H9 (cell line): ENCODE measurements around the gene FERMT2. TPM values are rescaled to one million over a fixed set of nuclear protein-coding genes. Genes with fewer than 3 reads are reported as not detected.
A peak's percentile ranks its signal among the peaks of the same experiment; 100 is the strongest.

Experiments
- DNase-seq: peaks from one replicate; pipeline ENCODE4 v3.0.0-alpha.2; 2017
- H2AFZ ChIP-seq: one replicate; pipeline ENCODE4 v1.6.1; 2013; ENCODE audit warnings: mild to moderate bottlenecking, low read length, control low read depth, moderate library complexity
- H2AK5ac ChIP-seq: 2 replicates; pipeline ENCODE4 v1.6.1; 2013; ENCODE audit warnings: low read length, control low read depth, mixed read lengths; ENCODE audit not compliant: insufficient read length
- H2BK120ac ChIP-seq: one replicate; pipeline ENCODE4 v1.6.1; 2013; ENCODE audit warnings: low read depth, mild to moderate bottlenecking, low read length, control low read depth, inconsistent platforms; ENCODE audit not compliant: poor library complexity, severe bottlenecking
- H2BK12ac ChIP-seq: 2 replicates; pipeline ENCODE4 v1.6.1; 2013; ENCODE audit warnings: low read length, control low read depth, mixed read lengths, low read depth; ENCODE audit not compliant: insufficient read length
- H2BK15ac ChIP-seq: 2 replicates; pipeline ENCODE4 v1.6.1; 2013; ENCODE audit warnings: low read depth, low read length, control low read depth
- H2BK20ac ChIP-seq: one replicate; pipeline ENCODE4 v1.6.1; 2013; ENCODE audit warnings: low read depth, mild to moderate bottlenecking, low read length, control low read depth, inconsistent platforms; ENCODE audit not compliant: poor library complexity, severe bottlenecking
- H2BK5ac ChIP-seq: 2 replicates; pipeline ENCODE4 v1.6.1; 2013; ENCODE audit warnings: low read length, control low read depth, mixed read lengths; ENCODE audit not compliant: insufficient read length
- H3K14ac ChIP-seq: 2 replicates; pipeline ENCODE4 v1.6.1; 2013; ENCODE audit warnings: low read length, control low read depth; ENCODE audit not compliant: insufficient read depth
- H3K18ac ChIP-seq: 2 replicates; pipeline ENCODE4 v1.6.1; 2013; ENCODE audit warnings: low read depth, mild to moderate bottlenecking, mixed read lengths, low read length, control low read depth; ENCODE audit not compliant: insufficient read length
- H3K23ac ChIP-seq: 2 replicates; pipeline ENCODE4 v1.6.1; 2013; ENCODE audit warnings: low read length, control low read depth, mixed read lengths, low read depth; ENCODE audit not compliant: insufficient read length
- H3K23me2 ChIP-seq: 2 replicates; pipeline ENCODE4 v1.6.1; 2013; ENCODE audit warnings: low read depth, mild to moderate bottlenecking, mixed read lengths, low read length, control low read depth; ENCODE audit not compliant: insufficient read length, poor library complexity, severe bottlenecking
- H3K27ac ChIP-seq: 2 replicates; pipeline ENCODE4 v1.5.1; 2013; ENCODE audit warnings: low read length, control low read depth, mixed read lengths, low read depth; ENCODE audit not compliant: insufficient read length
- H3K27me3 ChIP-seq: 2 replicates; pipeline ENCODE4 v1.6.1; 2013; ENCODE audit warnings: low read length, control low read depth, inconsistent platforms; ENCODE audit not compliant: insufficient read depth
- H3K4ac ChIP-seq: 2 replicates; pipeline ENCODE4 v1.6.1; 2013; ENCODE audit warnings: low read depth, mild to moderate bottlenecking, control low read depth, inconsistent platforms, low read length, moderate library complexity
- H3K4me1 ChIP-seq: 2 replicates; pipeline ENCODE4 v1.6.1; 2013; ENCODE audit warnings: low read length, control low read depth, inconsistent platforms; ENCODE audit not compliant: insufficient read depth
- H3K4me2 ChIP-seq: 2 replicates; pipeline ENCODE4 v1.6.1; 2013; ENCODE audit warnings: low read length, control low read depth, mixed read lengths; ENCODE audit not compliant: insufficient read length, insufficient read depth
- H3K56ac ChIP-seq: 2 replicates; pipeline ENCODE4 v1.6.1; 2013; ENCODE audit warnings: low read depth, mild to moderate bottlenecking, mixed read lengths, low read length, control low read depth; ENCODE audit not compliant: insufficient read length
- H3K79me1 ChIP-seq: 2 replicates; pipeline ENCODE4 v1.6.1; 2013; ENCODE audit warnings: low read depth, mild to moderate bottlenecking, moderate library complexity, low read length, control low read depth, inconsistent platforms; ENCODE audit not compliant: insufficient read depth, poor library complexity, severe bottlenecking
- H3K79me2 ChIP-seq: 2 replicates; pipeline ENCODE4 v1.6.1; 2013; ENCODE audit warnings: low read length, control low read depth, inconsistent platforms; ENCODE audit not compliant: insufficient read depth
- H3K9ac ChIP-seq: 2 replicates; pipeline ENCODE4 v1.6.1; 2013; ENCODE audit warnings: low read length, control low read depth, mixed read lengths; ENCODE audit not compliant: insufficient read length; ENCODE audit errors: extremely low read depth
- H3K9me3 ChIP-seq: one replicate; pipeline ENCODE4 v1.6.1; 2013; ENCODE audit warnings: low read depth, low read length, inconsistent platforms; ENCODE audit not compliant: control insufficient read depth
- H3T11ph ChIP-seq: one replicate; pipeline ENCODE4 v1.6.1; 2013; ENCODE audit warnings: mild to moderate bottlenecking, low read length, control low read depth, inconsistent platforms
- H4K20me1 ChIP-seq: one replicate; pipeline ENCODE4 v1.6.1; 2013; ENCODE audit not compliant: control insufficient read depth, insufficient read length, insufficient read depth
- H4K5ac ChIP-seq: 2 replicates; pipeline ENCODE4 v1.6.1; 2013; ENCODE audit warnings: low read depth, mild to moderate bottlenecking, mixed read lengths, low read length, control low read depth; ENCODE audit not compliant: insufficient read length
- H4K8ac ChIP-seq: replicated peaks from 2 replicates; pipeline ENCODE4 v1.6.1; 2013; ENCODE audit warnings: low read length, control low read depth, mixed read lengths, low read depth; ENCODE audit not compliant: insufficient read length
- H4K91ac ChIP-seq: 2 replicates; pipeline ENCODE4 v1.6.1; 2013; ENCODE audit warnings: low read depth, mild to moderate bottlenecking, moderate library complexity, mixed read lengths, low read length, control low read depth; ENCODE audit not compliant: insufficient read length
- H3K27ac Mint-ChIP-seq, 3 experiments: 2 replicates in 2 of 3; 3 replicates in 1 of 3; pipeline ENCODE4 v1.8.0; 2020 to 2021; ENCODE audit warnings: mixed read lengths in 3 of 3, mild to moderate bottlenecking in 1 of 3, moderate library complexity in 1 of 3
- H3K27me3 Mint-ChIP-seq: 2 replicates; pipeline ENCODE4 v1.8.0; 2021; ENCODE audit warnings: low read depth, mild to moderate bottlenecking, moderate library complexity, mixed read lengths
- H3K36me3 Mint-ChIP-seq, 3 experiments: 2 replicates in 2 of 3; 3 replicates in 1 of 3; pipeline ENCODE4 v1.8.0; 2020 to 2021; ENCODE audit warnings: low read depth in 3 of 3, mixed read lengths in 3 of 3; ENCODE audit not compliant: insufficient read depth in 1 of 3
- H3K4me1 Mint-ChIP-seq, 2 experiments: 2 replicates each; pipeline ENCODE4 v1.8.0; 2020; ENCODE audit warnings: mixed read lengths in 2 of 2
- H3K4me3 Mint-ChIP-seq, 2 experiments: 2 replicates in 1 of 2; 3 replicates in 1 of 2; pipeline ENCODE4 v1.8.0; 2020 to 2021; ENCODE audit warnings: mild to moderate bottlenecking in 2 of 2, mixed read lengths in 2 of 2, moderate library complexity in 1 of 2
- H3K9me3 Mint-ChIP-seq, 2 experiments: 2 replicates in 1 of 2; 3 replicates in 1 of 2; pipeline ENCODE4 v1.8.0; 2020; ENCODE audit warnings: mild to moderate bottlenecking in 2 of 2, mixed read lengths in 2 of 2, moderate library complexity in 1 of 2
- whole genome bisulfite sequencing: extraction: QIAGEN DNeasy Blood & Tissue Kit; methylation state at CpG from one replicate; pipeline ENCODE4 v1.1.7; 2013; ENCODE audit warnings: missing lambda C conversion rate, low lambda C conversion rate, mixed read lengths; ENCODE audit not compliant: insufficient read length; ENCODE audit errors: extremely low coverage; 5-methylcytosine and 5-hydroxymethylcytosine counted together
- total RNA-seq: library from RNA; stranded (reverse); gene quantifications from 2 replicates; pipeline ENCODE4 v1.2.1, GENCODE V29; 2021
- TF ChIP-seq, protein P1 (sequence below): fragments of 200-600 bp; sonication (generic); conservative IDR thresholded peaks from 3 replicates; pipeline ENCODE4 v1.8.0; 2021; ENCODE audit warnings: antibody characterized with exemption, mild to moderate bottlenecking

FERMT2 gene
- total RNA-seq, 1 experiment from 2014 or later: 128 TPM

DNA sequence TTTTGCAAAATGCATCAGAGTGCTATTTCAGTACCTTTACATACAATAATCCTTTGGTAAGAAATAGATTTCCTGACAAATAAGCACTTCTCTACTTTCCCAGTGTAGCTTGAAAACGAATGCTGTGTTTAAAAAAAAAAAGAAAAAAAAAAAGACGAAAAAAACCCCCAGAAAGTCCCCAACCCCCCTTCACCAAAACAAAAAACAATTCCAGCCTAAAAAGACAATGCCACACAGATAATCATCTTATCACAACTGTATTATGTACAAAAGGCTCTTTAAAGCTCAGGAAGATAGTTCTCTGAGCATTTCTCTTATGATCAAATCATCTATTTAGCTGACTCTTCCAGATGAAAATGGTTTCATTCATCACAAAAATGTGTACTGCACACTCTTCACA is 1.6 kb downstream of the FERMT2 start:
- Histone ChIP-seq H3K14ac (no peak overlapping the region), H3K18ac (no peak overlapping the region), H3K79me1 (no peaks in the 10 kb centered on the region), H3K4me1 (peaks cover 2% of the 10 kb centered on the region; the same call in 1 of the 2 replicates), H2BK120ac (no peak overlapping the region), H4K91ac (no peak overlapping the region), H3K23me2 (peaks cover 5% of the 10 kb centered on the region), H2AFZ (no peak overlapping the region), H2BK20ac (no peak overlapping the region), H3K4me2 (peak overlapping the region; percentile 97), H4K8ac (no peak overlapping the region), H3T11ph (no peak overlapping the region), H3K27me3 (no peaks in the 10 kb centered on the region), H3K27ac (no peak overlapping the region), H2BK15ac (no peak overlapping the region), H3K9me3 (no peaks in the 10 kb centered on the region), H3K79me2 (peaks cover 31% of the 10 kb centered on the region), H3K56ac (no peak overlapping the region), H3K4ac (no peak overlapping the region), H3K23ac (no peak overlapping the region), H4K20me1 (no peaks in the 10 kb centered on the region), H4K5ac (no peak overlapping the region), H3K9ac (peak overlapping the region; percentile 86), H2AK5ac (no peak overlapping the region), H2BK5ac (no peak overlapping the region), H2BK12ac (no peak overlapping the region)
- peaks cover 37 to 45% of the 10 kb centered on the region in 2 experiments for H3K4me1 Mint-ChIP-seq
- TF ChIP-seq, protein P1, sequence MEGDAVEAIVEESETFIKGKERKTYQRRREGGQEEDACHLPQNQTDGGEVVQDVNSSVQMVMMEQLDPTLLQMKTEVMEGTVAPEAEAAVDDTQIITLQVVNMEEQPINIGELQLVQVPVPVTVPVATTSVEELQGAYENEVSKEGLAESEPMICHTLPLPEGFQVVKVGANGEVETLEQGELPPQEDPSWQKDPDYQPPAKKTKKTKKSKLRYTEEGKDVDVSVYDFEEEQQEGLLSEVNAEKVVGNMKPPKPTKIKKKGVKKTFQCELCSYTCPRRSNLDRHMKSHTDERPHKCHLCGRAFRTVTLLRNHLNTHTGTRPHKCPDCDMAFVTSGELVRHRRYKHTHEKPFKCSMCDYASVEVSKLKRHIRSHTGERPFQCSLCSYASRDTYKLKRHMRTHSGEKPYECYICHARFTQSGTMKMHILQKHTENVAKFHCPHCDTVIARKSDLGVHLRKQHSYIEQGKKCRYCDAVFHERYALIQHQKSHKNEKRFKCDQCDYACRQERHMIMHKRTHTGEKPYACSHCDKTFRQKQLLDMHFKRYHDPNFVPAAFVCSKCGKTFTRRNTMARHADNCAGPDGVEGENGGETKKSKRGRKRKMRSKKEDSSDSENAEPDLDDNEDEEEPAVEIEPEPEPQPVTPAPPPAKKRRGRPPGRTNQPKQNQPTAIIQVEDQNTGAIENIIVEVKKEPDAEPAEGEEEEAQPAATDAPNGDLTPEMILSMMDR: no peak
- H3K4me3 Mint-ChIP-seq: peak overlapping the region; percentile 99
- H3K27ac Mint-ChIP-seq: no peak overlapping the region; a peak in 1 of 7 replicates
- H3K27me3 Mint-ChIP-seq: no peaks in the 10 kb centered on the region; the same call in 1 of the 2 replicates
- no CpG with 5 or more reads among the region's 2 CpGs for WGBS
- DNase-seq: no peak
- peaks cover 2 to 24% (median 22%) of the 10 kb centered on the region in 3 experiments; a peak in 5 of 7 replicates for H3K36me3 Mint-ChIP-seq
- H3K9me3 Mint-ChIP-seq: no peaks in the 10 kb centered on the region; a peak in 1 of 5 replicates
